H1 (cell line): ENCODE measurements around the gene AMOT. TPM values are rescaled to one million over a fixed set of nuclear protein-coding genes. Genes with fewer than 3 reads are reported as not detected.

Experiments used
- CTCF ChIA-PET: fragments of 300-600 bp; sonication (Branson Sonifier 250); formaldehyde crosslinking; loops from one replicate; lab custom pipeline; 2021; ENCODE audit not compliant: partially characterized antibody; lab: Charles Lee
- POLR2A ChIA-PET: fragments of 300-600 bp; sonication (Branson Sonifier 250); formaldehyde crosslinking; loops from one replicate; lab custom pipeline; 2021; ENCODE audit warnings: inconsistent platforms; ENCODE audit not compliant: partially characterized antibody; lab: Charles Lee
- DNase-seq, 2 experiments: peaks; one replicate each; pipeline versions ENCODE4 v3.0.0 to v3.0.0-alpha.2; 2010 to 2022; ENCODE audit warnings: low spot score in 2 of 2, low read depth in 1 of 2, mixed read lengths in 1 of 2
- FAIRE-seq: peaks from 2 replicates; lab custom pipeline; 2011; peaks lifted over from hg19 to GRCh38; lab: Jason Lieb, UNC
- H2AFZ ChIP-seq: 2 replicates; pipeline ENCODE4 v1.8.1; 2012; ENCODE audit warnings: low read length, inconsistent platforms
- H2AK5ac ChIP-seq: 2 replicates; pipeline ENCODE4 v1.6.1; 2013; ENCODE audit warnings: low read depth, low read length
- H2BK120ac ChIP-seq: replicated peaks from 2 replicates; pipeline ENCODE3; 2013; ENCODE audit warnings: low read depth, low read length, inconsistent platforms
- H2BK12ac ChIP-seq: 2 replicates; pipeline ENCODE4 v1.6.1; 2013; ENCODE audit warnings: low read depth, low read length
- H2BK15ac ChIP-seq: 2 replicates; pipeline ENCODE4 v1.6.1; 2013; ENCODE audit warnings: low read length
- H2BK20ac ChIP-seq: 2 replicates; pipeline ENCODE4 v1.6.1; 2013; ENCODE audit warnings: low read length
- H2BK5ac ChIP-seq: 2 replicates; pipeline ENCODE4 v1.6.1; 2013; ENCODE audit warnings: low read depth, low read length
- H3K14ac ChIP-seq: 2 replicates; pipeline ENCODE4 v1.6.1; 2013; ENCODE audit warnings: inconsistent platforms; ENCODE audit not compliant: insufficient read length
- H3K18ac ChIP-seq: 2 replicates; pipeline ENCODE4 v1.6.1; 2013; ENCODE audit warnings: low read length; ENCODE audit errors: extremely low read depth
- H3K23ac ChIP-seq: 2 replicates; pipeline ENCODE4 v1.6.1; 2013; ENCODE audit warnings: inconsistent platforms; ENCODE audit not compliant: insufficient read length
- H3K23me2 ChIP-seq: 2 replicates; pipeline ENCODE4 v1.6.1; 2013; ENCODE audit warnings: low read depth, low read length
- H3K27ac ChIP-seq: 2 replicates; pipeline ENCODE4 v1.6.1; 2011; ENCODE audit warnings: low read depth, low read length, inconsistent platforms
- H3K27me3 ChIP-seq, 4 experiments: replicated peaks in 1 of 4; 1 replicate in 1 of 4; 2 replicates in 3 of 4; pipeline versions ENCODE4 v1.6.1 to v1.8.1; 2011 to 2013; ENCODE audit warnings: low read length in 3 of 4, mild to moderate bottlenecking in 3 of 4, inconsistent platforms in 2 of 4, mixed read lengths in 2 of 4, moderate library complexity in 1 of 4; ENCODE audit not compliant: control insufficient read depth in 3 of 4, insufficient read depth in 3 of 4; ENCODE audit errors: extremely low read depth in 1 of 4
- H3K36me3 ChIP-seq, 4 experiments: 2 replicates each; pipeline versions ENCODE4 v1.6.1 to v1.8.1; 2011 to 2013; ENCODE audit warnings: mild to moderate bottlenecking in 4 of 4, low read length in 3 of 4, moderate library complexity in 2 of 4, control low read depth in 1 of 4, inconsistent platforms in 1 of 4; ENCODE audit not compliant: insufficient read depth in 4 of 4, control insufficient read depth in 2 of 4
- H3K4ac ChIP-seq: replicated peaks from 2 replicates; pipeline ENCODE3; 2013; ENCODE audit warnings: low read length, low read depth, mixed read lengths, inconsistent platforms; ENCODE audit not compliant: insufficient read length
- H3K4me1 ChIP-seq, 4 experiments: replicated peaks in 1 of 4; 1 replicate in 1 of 4; 2 replicates in 3 of 4; pipeline versions ENCODE4 v1.6.1 to v1.8.1; 2011 to 2013; ENCODE audit warnings: low read length in 3 of 4, inconsistent platforms in 2 of 4, mixed read lengths in 1 of 4; ENCODE audit not compliant: insufficient read depth in 4 of 4, control insufficient read depth in 3 of 4
- H3K4me2 ChIP-seq, 2 experiments: 2 replicates each; pipeline versions ENCODE4 v1.6.1 to v1.8.1; 2011 to 2013; ENCODE audit warnings: low read depth in 2 of 2, low read length in 2 of 2, control low read depth in 1 of 2, inconsistent platforms in 1 of 2, mild to moderate bottlenecking in 1 of 2; ENCODE audit not compliant: insufficient read depth in 1 of 2
- H3K4me3 ChIP-seq, 4 experiments: fragments of 200-600, 300-600 bp in 1 of 4; sonication (generic), shearing (Covaris generic), sonication (Bioruptor Twin) in 1 of 4; 2 replicates each; pipeline versions ENCODE4 v1.5.1 to v1.8.1; 2011 to 2016; ENCODE audit warnings: low read length in 4 of 4, low read depth in 3 of 4, control low read depth in 2 of 4, inconsistent platforms in 2 of 4, mild to moderate bottlenecking in 2 of 4, mixed read lengths in 1 of 4, moderate library complexity in 1 of 4; ENCODE audit not compliant: insufficient read depth in 2 of 4; ENCODE audit errors: extremely low read depth in 1 of 4
- H3K56ac ChIP-seq: replicated peaks from 2 replicates; pipeline ENCODE3; 2013; ENCODE audit warnings: low read depth, mild to moderate bottlenecking, mixed read lengths, low read length, inconsistent platforms; ENCODE audit not compliant: insufficient read length
- H3K79me1 ChIP-seq: 2 replicates; pipeline ENCODE4 v1.6.1; 2013; ENCODE audit warnings: low read depth, low read length, control low read depth
- H3K79me2 ChIP-seq, 2 experiments: 2 replicates each; pipeline versions ENCODE4 v1.6.1 to v1.8.1; 2012 to 2013; ENCODE audit warnings: low read length in 2 of 2, mild to moderate bottlenecking in 2 of 2, inconsistent platforms in 1 of 2; ENCODE audit not compliant: insufficient read depth in 2 of 2, control insufficient read depth in 1 of 2
- H3K9ac ChIP-seq, 4 experiments: replicated peaks in 1 of 4; 1 replicate in 1 of 4; 2 replicates in 3 of 4; pipeline versions ENCODE4 v1.6.1 to v1.8.1; 2011 to 2013; ENCODE audit warnings: low read depth in 3 of 4, low read length in 3 of 4, control low read depth in 2 of 4, mild to moderate bottlenecking in 2 of 4, moderate library complexity in 2 of 4, inconsistent platforms in 1 of 4; ENCODE audit errors: extremely low read depth in 1 of 4
- H3K9me3 ChIP-seq, 2 experiments: 2 replicates each; pipeline versions ENCODE4 v1.6.1 to v1.8.1; 2012 to 2013; ENCODE audit warnings: mild to moderate bottlenecking in 2 of 2, moderate library complexity in 2 of 2, control low read depth in 1 of 2, inconsistent platforms in 1 of 2, low read depth in 1 of 2, low read length in 1 of 2, mixed read lengths in 1 of 2; ENCODE audit not compliant: insufficient read depth in 2 of 2
- H4K20me1 ChIP-seq, 2 experiments: replicated peaks in 1 of 2; 2 replicates each; pipeline versions ENCODE3 to v1.8.1; 2011 to 2013; ENCODE audit warnings: inconsistent platforms in 2 of 2, low read length in 2 of 2, mild to moderate bottlenecking in 1 of 2; ENCODE audit not compliant: insufficient read depth in 2 of 2, control insufficient read depth in 1 of 2
- H4K5ac ChIP-seq: 2 replicates; pipeline ENCODE4 v1.6.1; 2013; ENCODE audit warnings: low read length, low read depth, mixed read lengths, inconsistent platforms; ENCODE audit not compliant: insufficient read length
- H4K8ac ChIP-seq: 2 replicates; pipeline ENCODE4 v1.8.0; 2013; ENCODE audit warnings: mild to moderate bottlenecking, moderate library complexity, low read length, inconsistent platforms; ENCODE audit not compliant: insufficient read depth; ENCODE audit errors: extremely low read depth
- H4K91ac ChIP-seq: replicated peaks from 2 replicates; pipeline ENCODE3; 2013; ENCODE audit warnings: low read length, mixed read lengths, inconsistent platforms; ENCODE audit not compliant: insufficient read length
- CEBPB ChIP-seq: IDR thresholded peaks from 2 replicates; pipeline ENCODE4 v1.6.1; 2012; ENCODE audit warnings: low read depth, low read length
- CTCF ChIP-seq, 3 experiments: IDR thresholded peaks; 1 replicate in 2 of 3; 2 replicates in 1 of 3; pipeline versions ENCODE4 v1.5.1 to v1.6.1; 2011; ENCODE audit warnings: low read length in 3 of 3, mild to moderate bottlenecking in 3 of 3, inconsistent platforms in 2 of 3, low read depth in 1 of 3, moderate library complexity in 1 of 3; ENCODE audit not compliant: insufficient read depth in 1 of 3; ENCODE audit errors: control extremely low read depth in 1 of 3
- EGR1 ChIP-seq: IDR thresholded peaks from 2 replicates; pipeline ENCODE4 v1.6.1; 2011; ENCODE audit warnings: low read depth, low read length, borderline replicate concordance
- MAFK ChIP-seq: IDR thresholded peaks from 2 replicates; pipeline ENCODE4 v1.6.1; 2012; ENCODE audit warnings: low read depth, mild to moderate bottlenecking, improper control_type of control experiment, low read length
- RBBP5 ChIP-seq: IDR thresholded peaks from 2 replicates; pipeline ENCODE4 v1.7.1; 2012; ENCODE audit warnings: low read depth, mild to moderate bottlenecking, inconsistent platforms, low read length, moderate library complexity, borderline replicate concordance
- SIN3A ChIP-seq, 2 experiments: IDR thresholded peaks in 1 of 2; conservative IDR thresholded peaks in 1 of 2; 2 replicates each; pipeline ENCODE4 v1.6.1; 2011 to 2012; ENCODE audit warnings: low read length in 2 of 2, improper control_type of control experiment in 1 of 2, low read depth in 1 of 2, mild to moderate bottlenecking in 1 of 2
- SIX5 ChIP-seq: IDR thresholded peaks from 2 replicates; pipeline ENCODE4 v1.6.1; 2011; ENCODE audit warnings: mild to moderate bottlenecking, low read depth, low read length
- WGBS, 2 experiments: shearing (Covaris generic) in 1 of 2; methylation state at CpG; one replicate each; pipeline versions ENCODE4 v1.1.6 to v1.1.7; 2013 to 2015; ENCODE audit warnings: low lambda C conversion rate in 2 of 2, mixed read lengths in 2 of 2, inconsistent platforms in 1 of 2, low coverage in 1 of 2, missing lambda C conversion rate in 1 of 2; ENCODE audit not compliant: insufficient replicate concordance in 2 of 2, insufficient coverage in 1 of 2, insufficient read length in 1 of 2; ENCODE audit errors: extremely low coverage in 1 of 2, missing lambda C conversion rate in 1 of 2; 5-methylcytosine and 5-hydroxymethylcytosine counted together
- polyA plus RNA-seq, 7 experiments: library from polyadenylated mRNA; depleted of rRNA in 3 of 7; stranded (reverse) in 5 of 7; unstranded in 2 of 7; fragments of >200 nt in 5 of 7; fragments of 200-250 nt in 2 of 7; gene quantifications; 1 replicate in 5 of 7; 2 replicates in 1 of 7; 4 replicates in 1 of 7; pipeline versions ENCODE4 v1.2.1 to v1.2.3, GENCODE V29; 2011 to 2013; ENCODE audit warnings: missing spikeins in 2 of 7, mixed read lengths in 2 of 7
- total RNA-seq: library from RNA; stranded (reverse); fragmentation: NEBNext Ultra II Directional; extraction: Animal tissue kit (Norgen Biotek cat#: 25700); gene quantifications from 2 replicates; pipeline ENCODE4 v1.2.1, GENCODE V29; 2021

Gene AMOT
- total and polyA plus RNA-seq, 2 of the 8 experiments (the other 6 are each of a cell fraction or from before 2014, with no cell fraction given), result 2.3 to 7.1 TPM

DNA sequence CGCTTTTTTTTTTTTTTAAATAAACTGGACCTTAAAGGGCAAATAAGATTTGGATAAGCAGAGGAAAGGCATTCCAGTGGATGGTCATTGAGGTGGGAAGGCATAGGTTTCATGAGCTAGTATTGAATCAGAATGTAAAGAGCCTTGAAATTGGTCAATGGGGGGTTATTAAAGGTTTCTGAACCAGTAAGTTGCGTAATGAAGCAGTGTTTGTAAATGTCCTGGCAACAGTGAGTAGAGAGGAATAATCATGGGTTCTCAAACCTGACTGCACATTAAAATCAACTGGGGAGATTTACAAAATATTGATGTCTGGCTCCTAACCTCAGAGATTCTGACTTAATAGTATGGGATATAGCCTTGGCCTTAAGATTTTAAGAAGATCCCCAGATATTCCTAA is 23.2 kb upstream of the AMOT start:
- H3K9ac ChIP-seq, result no peak overlapping the region
- no peaks in the 10 kb centered on the region for H3K79me1 ChIP-seq
- H3K23me2 ChIP-seq, result no peaks in the 10 kb centered on the region
- no peak overlapping the region for H2BK15ac ChIP-seq
- H3K18ac ChIP-seq, result no peak overlapping the region
- H3K9me3 ChIP-seq, result no peaks in the 10 kb centered on the region
- no peak overlapping the region for H3K23ac ChIP-seq
- CTCF ChIA-PET, result interaction anchor here (0.7 kb wide), 1 partner anchor 144 kb away, joined by 3 read pairs; no protein-coding TSS in a partner anchor
- no peak overlapping the region for H3K4ac ChIP-seq
- H2BK5ac ChIP-seq, result no peak overlapping the region
- H2BK12ac ChIP-seq, result no peak overlapping the region
- no peak overlapping the region for H3K14ac ChIP-seq
- no peak overlapping the region for H3K4me2 ChIP-seq
- no peak overlapping the region for H4K91ac ChIP-seq
- POLR2A ChIA-PET, result no interaction called here
- H3K27me3 ChIP-seq, result no peaks in the 10 kb centered on the region
- H3K56ac ChIP-seq, result no peak overlapping the region
- no peak for FAIRE-seq
- H4K8ac ChIP-seq, result no peak overlapping the region
- no peak overlapping the region for H2BK20ac ChIP-seq
- no peak for DNase-seq
- H3K36me3 ChIP-seq, result no peaks in the 10 kb centered on the region
- no peak overlapping the region for H3K27ac ChIP-seq
- no peak overlapping the region for H4K5ac ChIP-seq
- H2BK120ac ChIP-seq, result no peak overlapping the region
- H2AK5ac ChIP-seq, result no peak overlapping the region
- H2AFZ ChIP-seq, result no peak overlapping the region
- H3K4me3 ChIP-seq, result no peak overlapping the region
- no peak for TF ChIP-seq CTCF (IDR thresholded peaks at IDR 0.05; ENCODE audit: control extremely low read depth in 1 of 3, insufficient read depth in 1 of 3, low read depth in 1 of 3, low read length in 3 of 3)
- no peak for TF ChIP-seq SIX5
- no peak for TF ChIP-seq SIN3A (conservative IDR thresholded peaks at IDR 0.05 in 1 of 2, IDR thresholded peaks at IDR 0.05 in 1 of 2; ENCODE audit: low read depth in 1 of 2, low read length in 2 of 2)
- TF ChIP-seq RBBP5, result no peak
- no peak for TF ChIP-seq MAFK
- TF ChIP-seq CEBPB, result 0 out of 2 replicates have a peak, but pooled peaks have one; percentile 8
- TF ChIP-seq EGR1, result no peak
- WGBS, 2 experiments, result 100% methylated on average over 1 of the region's 2 CpGs; no CpG with 5 or more reads in 1 of the 2 experiments
- no peaks in the 10 kb centered on the region for H3K79me2 ChIP-seq
- no peaks in the 10 kb centered on the region for H3K4me1 ChIP-seq
- no peaks in the 10 kb centered on the region for H4K20me1 ChIP-seq
